Small intestine (tissue), 7 donors: ENCODE results near the gene ARAP2. TPM values are rescaled to one million over a fixed set of nuclear protein-coding genes. Genes with fewer than 3 reads are reported as not detected.

Experiments used
- DNase-seq, 2 donors: peaks; one replicate each; pipeline versions ENCODE4 v3.0.0 to v3.0.0-alpha.2; 2013
- FAIRE-seq: peaks from 2 replicates; lab custom pipeline; 2012; peaks lifted over from hg19 to GRCh38; lab: Jason Lieb, UNC
- H3K27ac ChIP-seq, 3 donors: one replicate each; pipeline ENCODE4 v1.5.1; 2013; ENCODE audit warnings: low read length in 2 of 3, mild to moderate bottlenecking in 2 of 3, control low read depth in 1 of 3, inconsistent platforms in 1 of 3, low read depth in 1 of 3, moderate library complexity in 1 of 3
- H3K27me3 ChIP-seq, 3 donors: one replicate each; pipeline ENCODE4 v1.6.1; 2013; ENCODE audit warnings: low read length in 3 of 3, inconsistent platforms in 1 of 3; ENCODE audit not compliant: control insufficient read depth in 3 of 3, insufficient read depth in 3 of 3
- H3K36me3 ChIP-seq, 3 donors: one replicate each; pipeline ENCODE4 v1.6.1; 2013; ENCODE audit warnings: low read length in 3 of 3, inconsistent platforms in 1 of 3, low read depth in 1 of 3, mild to moderate bottlenecking in 1 of 3, moderate library complexity in 1 of 3; ENCODE audit not compliant: control insufficient read depth in 3 of 3, insufficient read depth in 2 of 3
- H3K4me1 ChIP-seq, 3 donors: one replicate each; pipeline ENCODE4 v1.6.1; 2013; ENCODE audit warnings: low read length in 2 of 3, inconsistent platforms in 1 of 3, low read depth in 1 of 3, mild to moderate bottlenecking in 1 of 3, moderate library complexity in 1 of 3; ENCODE audit not compliant: control insufficient read depth in 3 of 3, insufficient read depth in 2 of 3
- H3K4me3 ChIP-seq, 3 donors: one replicate each; pipeline ENCODE4 v1.5.1; 2013; ENCODE audit warnings: low read length in 3 of 3, control low read depth in 1 of 3, inconsistent platforms in 1 of 3, low read depth in 1 of 3, mild to moderate bottlenecking in 1 of 3, moderate library complexity in 1 of 3
- H3K9me3 ChIP-seq, 2 donors: one replicate each; pipeline ENCODE4 v1.6.1; 2013; ENCODE audit warnings: low read depth in 1 of 2, low read length in 1 of 2; ENCODE audit not compliant: control insufficient read depth in 2 of 2, insufficient read depth in 1 of 2
- WGBS, 3 donors: extraction: QIAGEN DNeasy Blood & Tissue Kit; methylation state at CpG; one replicate each; pipeline ENCODE4 v1.1.7; 2013; 5-methylcytosine and 5-hydroxymethylcytosine counted together
- polyA plus RNA-seq, 4 donors: library from polyadenylated mRNA; stranded (reverse) in 3 of 4; unstranded in 1 of 4; fragments of 200-250 nt in 3 of 4; fragments of 120-200 nt in 1 of 4; gene quantifications; one replicate each; pipeline versions ENCODE4 v1.2.1 to v1.2.3, GENCODE V29; 2013
- donor health status: healthy with polysubstance abuse.
- donor health status: control.
- donor health status: control.
- donor health status: Bipolar disorder and iron deficiency.
- donor health status: healthy.

ARAP2 gene
- polyA plus RNA-seq, 4 donors = 3.2 to 14.1 (median 12.6) TPM

DNA sequence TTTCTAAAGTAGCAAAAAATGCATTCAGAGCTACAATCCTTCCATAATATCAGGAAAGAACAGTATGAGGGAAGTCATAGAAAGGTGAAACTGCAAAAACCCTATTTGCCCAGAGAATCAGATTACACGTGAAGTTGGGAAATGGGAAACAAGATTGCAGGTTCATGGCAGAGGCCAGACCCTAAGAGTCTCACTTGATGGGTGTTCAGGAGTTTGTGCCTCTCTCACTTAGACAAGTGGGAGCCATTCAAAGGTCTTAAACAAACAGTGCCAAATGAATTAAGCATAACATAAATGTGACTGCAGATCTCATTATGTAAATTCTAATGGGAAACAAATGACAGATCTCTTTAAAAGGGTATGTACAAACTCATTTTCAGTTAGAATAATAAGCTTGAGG, 91.6 kb downstream of the ARAP2 start:
- no peak for FAIRE-seq
- no peaks in the 10 kb centered on the region for H3K27me3 ChIP-seq
- H3K27ac ChIP-seq = no peak overlapping the region
- no peaks in the 10 kb centered on the region for H3K4me1 ChIP-seq
- no peak overlapping the region for H3K4me3 ChIP-seq
- no peaks in the 10 kb centered on the region for H3K9me3 ChIP-seq
- H3K36me3 ChIP-seq = peaks cover 0 to 4% (median 3%) of the 10 kb centered on the region in 3 donors
- DNase-seq = no peak
- WGBS, 3 donors = 84 to 94% (median 93%) methylated on average over 1 of the region's 1 CpG

DNA sequence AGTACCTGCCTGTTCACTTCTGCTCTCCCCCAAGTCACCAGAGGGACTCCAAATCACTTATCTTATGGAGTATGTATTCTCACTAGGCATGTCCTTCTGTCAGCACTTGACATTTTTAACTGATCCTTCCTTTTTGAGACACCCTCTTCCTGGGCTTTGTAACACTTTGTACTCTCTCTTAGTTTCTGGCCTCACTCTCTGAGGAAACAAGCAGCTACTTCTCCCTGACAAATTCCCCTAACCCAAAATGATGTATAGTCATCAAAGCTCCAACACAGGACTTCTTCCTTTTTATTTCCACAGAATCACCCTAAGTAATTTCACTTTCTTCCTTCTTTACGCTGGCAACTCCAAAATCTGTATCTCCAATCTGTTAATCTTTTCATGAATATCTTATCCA, 101.8 kb downstream of the ARAP2 start:
- FAIRE-seq = no peak
- no peak for DNase-seq
- no peaks in the 10 kb centered on the region for H3K9me3 ChIP-seq
- H3K4me1 ChIP-seq = no peaks in the 10 kb centered on the region
- peaks cover 0 to 3% (median 0%) of the 10 kb centered on the region in 3 donors for H3K36me3 ChIP-seq
- 87 to 94% (median 92%) methylated on average over 1 of the region's 1 CpG for WGBS, 3 donors
- no peaks in the 10 kb centered on the region for H3K27me3 ChIP-seq
- no peak overlapping the region for H3K4me3 ChIP-seq
- H3K27ac ChIP-seq = no peak overlapping the region

DNA sequence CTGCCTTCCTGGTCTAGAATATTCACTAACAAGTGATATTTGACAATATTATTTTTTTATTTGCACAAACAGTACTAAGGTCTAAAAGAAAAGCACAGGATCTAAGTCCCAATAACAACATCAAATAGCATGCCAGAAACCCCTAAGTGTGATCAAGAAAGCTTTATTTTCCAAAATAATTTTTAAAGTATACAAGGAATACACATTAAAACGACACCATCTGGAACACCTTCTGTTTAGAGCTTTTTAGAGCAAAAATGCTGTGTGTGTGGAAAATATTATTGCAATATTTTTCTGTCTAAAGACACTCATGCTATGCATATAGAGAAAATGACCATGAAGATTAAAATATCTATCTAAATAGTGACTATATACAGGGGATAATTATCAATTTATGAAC, 103.1 kb downstream of the ARAP2 start:
- Histone ChIP-seq H3K27me3 (no peaks in the 10 kb centered on the region), H3K4me3 (no peak overlapping the region), H3K36me3 (peaks cover 0 to 3% (median 0%) of the 10 kb centered on the region in 3 donors), H3K4me1 (no peaks in the 10 kb centered on the region), H3K27ac (no peak overlapping the region), H3K9me3 (no peaks in the 10 kb centered on the region)
- FAIRE-seq (no peak), DNase-seq (no peak)
- 83 to 94% (median 85%) methylated on average over 1 of the region's 1 CpG for WGBS, 3 donors

DNA sequence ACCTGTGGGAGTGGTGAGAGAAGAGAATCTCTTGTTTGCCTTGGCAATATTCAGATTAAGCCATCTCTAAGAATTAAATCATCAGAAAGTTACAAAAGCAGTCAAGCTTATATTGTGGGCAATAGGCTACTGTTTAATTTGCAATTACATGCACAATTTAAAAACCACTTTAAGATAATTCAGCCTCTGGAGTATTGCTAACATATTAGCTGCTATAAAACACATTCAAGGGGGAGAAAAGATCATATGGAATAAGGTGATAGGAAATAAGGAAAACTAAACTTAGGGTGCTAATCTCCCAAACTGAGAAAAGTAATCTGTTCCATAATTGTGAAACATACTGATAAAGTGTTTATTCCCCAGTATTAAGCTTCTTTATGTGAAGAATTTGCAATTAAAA, 103.9 kb downstream of the ARAP2 start:
- Histone ChIP-seq H3K27me3 (no peaks in the 10 kb centered on the region), H3K27ac (no peak overlapping the region), H3K4me1 (no peaks in the 10 kb centered on the region), H3K36me3 (peaks cover 0 to 1% (median 0%) of the 10 kb centered on the region in 3 donors), H3K9me3 (no peaks in the 10 kb centered on the region), H3K4me3 (no peak overlapping the region)
- FAIRE-seq = no peak
- DNase-seq = no peak

DNA sequence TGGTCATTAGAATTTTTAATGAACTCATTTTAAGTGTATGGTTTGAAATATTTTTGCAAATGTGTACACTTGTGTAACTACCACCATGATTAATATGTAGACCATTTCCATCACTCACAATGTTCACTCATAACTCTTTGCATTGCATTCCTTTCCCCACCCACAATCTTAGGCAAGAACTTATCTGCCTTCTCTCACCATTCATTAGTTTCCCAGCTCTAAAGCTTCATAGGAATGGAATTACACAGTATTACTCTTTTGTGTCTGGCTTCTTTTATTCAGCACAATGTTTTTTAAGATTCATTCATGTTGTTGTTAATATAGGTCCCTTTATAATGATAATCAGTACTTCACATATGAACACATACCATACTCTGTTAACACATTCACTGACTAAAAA, 106.1 kb downstream of the ARAP2 start:
- Histone ChIP-seq H3K9me3 (no peaks in the 10 kb centered on the region), H3K27ac (no peak overlapping the region), H3K27me3 (no peaks in the 10 kb centered on the region), H3K4me3 (no peak overlapping the region), H3K36me3 (peaks cover 0 to 2% (median 1%) of the 10 kb centered on the region in 3 donors), H3K4me1 (no peaks in the 10 kb centered on the region)
- FAIRE-seq (no peak), DNase-seq (no peak)

DNA sequence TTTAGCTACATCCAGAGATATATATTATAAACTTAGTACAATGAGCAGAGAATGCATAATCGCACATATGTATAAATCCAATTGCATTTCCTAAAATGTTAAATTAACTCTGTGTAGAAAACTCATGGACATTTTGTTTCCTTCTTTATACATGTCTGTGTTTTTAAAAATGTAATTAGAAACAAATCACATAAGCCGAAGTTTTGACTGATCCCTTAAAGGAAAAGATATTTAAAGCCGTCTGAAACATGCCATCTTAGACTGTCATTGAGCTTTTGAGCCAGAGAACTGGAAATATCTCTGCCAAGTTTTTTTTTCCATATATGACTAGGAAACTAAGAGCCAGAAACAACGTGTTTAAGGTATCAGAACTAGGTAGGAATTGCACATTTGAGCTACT, 107.0 kb downstream of the ARAP2 start:
- Histone ChIP-seq H3K36me3 (peaks cover 0 to 2% (median 1%) of the 10 kb centered on the region in 3 donors), H3K4me1 (no peaks in the 10 kb centered on the region), H3K4me3 (no peak overlapping the region), H3K27me3 (no peaks in the 10 kb centered on the region), H3K27ac (no peak overlapping the region), H3K9me3 (no peaks in the 10 kb centered on the region)
- 85 to 86% (median 86%) methylated on average over 4 of the region's 4 CpGs for WGBS, 3 donors
- no peak for DNase-seq
- FAIRE-seq = no peak

DNA sequence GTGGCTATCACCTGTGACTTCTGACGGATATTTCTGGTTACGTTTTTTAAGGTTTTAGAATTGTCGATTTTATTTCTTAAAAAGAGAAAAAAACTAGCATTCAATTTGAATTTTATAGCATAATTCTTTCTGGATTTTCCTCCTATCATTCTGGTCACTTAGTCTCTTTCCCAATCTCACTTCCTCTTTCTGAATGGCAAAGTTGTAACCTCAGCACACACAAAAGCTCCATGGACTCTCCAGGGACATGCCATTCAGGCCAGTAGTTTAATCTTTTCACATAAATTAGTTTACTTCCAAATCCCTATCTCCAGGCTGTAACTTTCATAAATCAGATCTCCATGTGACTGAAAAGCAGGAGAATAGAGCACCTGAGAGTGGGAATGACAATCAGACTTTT, 110.7 kb downstream of the ARAP2 start:
- DNase-seq (no peak), FAIRE-seq (peak; percentile 5)
- Histone ChIP-seq H3K9me3 (no peaks in the 10 kb centered on the region), H3K4me3 (no peak overlapping the region), H3K27me3 (no peaks in the 10 kb centered on the region), H3K36me3 (peaks cover 0 to 2% (median 2%) of the 10 kb centered on the region in 3 donors), H3K4me1 (no peaks in the 10 kb centered on the region), H3K27ac (no peak overlapping the region)
- 92 to 98% (median 98%) methylated on average over 3 of the region's 3 CpGs for WGBS, 3 donors

DNA sequence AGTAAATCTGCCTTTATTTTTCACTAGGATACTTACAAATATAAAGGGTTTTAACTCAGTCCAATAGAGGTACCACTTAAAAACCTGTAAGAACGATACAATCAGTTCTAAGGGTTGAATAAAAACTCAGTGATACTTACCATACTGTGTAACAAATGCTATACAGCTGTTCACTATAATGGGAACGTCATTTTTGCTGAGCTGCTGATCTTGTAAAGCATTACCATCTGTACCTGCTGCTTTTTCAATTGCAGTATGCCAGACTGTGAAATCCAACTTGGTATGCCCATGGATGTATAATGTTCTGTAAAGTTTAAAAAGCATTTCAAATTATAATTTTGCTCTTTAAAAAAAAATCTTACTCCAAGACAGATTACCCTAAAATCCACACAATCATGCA, 111.2 kb downstream of the ARAP2 start:
- Histone ChIP-seq H3K27ac (no peak overlapping the region), H3K4me3 (no peak overlapping the region), H3K9me3 (no peaks in the 10 kb centered on the region), H3K36me3 (peaks cover 0 to 3% (median 2%) of the 10 kb centered on the region in 3 donors), H3K27me3 (no peaks in the 10 kb centered on the region), H3K4me1 (no peaks in the 10 kb centered on the region)
- FAIRE-seq (no peak), DNase-seq (no peak)
- 79 to 91% (median 89%) methylated on average over 2 of the region's 2 CpGs for WGBS, 3 donors

DNA sequence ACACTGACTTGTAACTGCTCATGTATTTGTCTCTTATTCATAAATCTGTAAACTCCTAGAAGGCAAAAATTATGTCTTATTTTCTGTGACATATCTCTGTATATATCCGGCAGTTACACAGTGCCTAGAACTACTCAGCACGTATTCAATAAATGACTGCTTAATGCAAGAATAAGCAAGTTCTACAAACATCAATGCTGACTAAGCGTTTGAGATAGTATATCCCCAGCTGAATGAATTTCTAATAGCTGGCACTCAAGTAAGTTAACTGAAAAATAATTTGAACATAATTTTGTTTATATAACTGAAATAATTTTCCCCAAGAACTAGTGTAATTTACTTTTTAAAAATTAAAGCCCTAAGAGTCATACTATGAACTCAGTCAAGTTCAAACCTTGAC, 113.7 kb downstream of the ARAP2 start:
- DNase-seq = no peak
- no peak overlapping the region for H3K4me3 ChIP-seq
- H3K9me3 ChIP-seq = no peaks in the 10 kb centered on the region
- FAIRE-seq = no peak
- H3K27me3 ChIP-seq = no peaks in the 10 kb centered on the region
- 77 to 97% (median 95%) methylated on average over 3 of the region's 3 CpGs for WGBS, 3 donors
- no peak overlapping the region for H3K27ac ChIP-seq
- H3K4me1 ChIP-seq = no peaks in the 10 kb centered on the region
- peaks cover 2 to 4% (median 3%) of the 10 kb centered on the region in 3 donors for H3K36me3 ChIP-seq
